GM10266 (cell line): ENCODE data around the gene CSTF2.

Source experiments
- DNase-seq: peaks from one replicate; pipeline ENCODE4 v3.0.0; 2012; ENCODE audit errors: extremely low spot score
- TF ChIP-seq, protein P1 (sequence below): IDR thresholded peaks from 2 replicates; pipeline ENCODE4 v1.5.1; 2012; ENCODE audit warnings: mild to moderate bottlenecking, low read depth; ENCODE audit not compliant: control insufficient read depth, insufficient read depth; ENCODE audit errors: missing control alignments

The CSTF2 gene

DNA sequence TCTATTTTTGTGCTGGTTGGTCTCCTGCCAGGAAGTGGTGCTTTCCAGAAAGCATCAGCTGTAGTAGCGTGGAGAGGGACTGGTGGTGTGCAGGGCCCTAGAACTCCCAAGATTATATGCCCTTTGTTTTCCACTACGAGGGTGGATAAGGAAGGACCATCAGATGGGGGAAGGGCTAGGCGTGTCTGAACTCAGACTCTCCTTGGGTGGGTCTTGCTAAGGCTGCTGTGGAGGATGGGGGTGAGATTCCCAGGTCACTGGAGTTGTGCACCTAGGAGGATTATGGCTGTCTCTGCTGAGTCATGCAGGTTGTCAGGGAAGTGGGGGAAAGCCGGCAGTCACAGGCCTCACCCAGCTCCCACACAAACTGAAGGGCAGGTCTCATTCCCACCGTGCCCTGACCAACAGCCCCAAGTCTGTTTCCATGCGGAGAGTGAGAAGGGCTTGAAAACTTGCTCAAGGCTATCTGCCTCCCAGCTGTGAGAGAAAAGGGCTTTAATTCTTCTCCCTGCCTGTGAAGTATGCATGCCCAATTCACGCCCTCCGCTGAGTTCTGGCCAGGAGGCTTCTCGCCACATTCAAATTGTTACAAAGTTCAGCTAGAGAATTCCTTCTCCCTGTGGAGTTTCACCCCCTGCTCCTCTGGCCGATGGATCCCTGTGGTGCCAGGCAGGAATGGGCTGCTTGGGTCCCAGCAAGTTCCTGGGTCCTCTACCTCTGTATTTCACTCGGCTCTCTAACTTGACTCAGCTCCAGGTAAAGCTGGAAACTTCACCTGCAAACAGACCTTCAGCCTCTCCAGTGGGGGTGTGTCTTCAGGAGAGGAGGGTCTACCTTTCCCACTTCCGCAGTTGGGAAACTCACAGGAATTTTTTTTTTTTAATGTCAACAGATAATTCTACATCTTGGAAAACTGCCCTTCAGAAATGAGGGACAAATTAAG is 7.7 kb upstream of the CSTF2 start:
- no peak for DNase-seq
- TF ChIP-seq, protein P1, sequence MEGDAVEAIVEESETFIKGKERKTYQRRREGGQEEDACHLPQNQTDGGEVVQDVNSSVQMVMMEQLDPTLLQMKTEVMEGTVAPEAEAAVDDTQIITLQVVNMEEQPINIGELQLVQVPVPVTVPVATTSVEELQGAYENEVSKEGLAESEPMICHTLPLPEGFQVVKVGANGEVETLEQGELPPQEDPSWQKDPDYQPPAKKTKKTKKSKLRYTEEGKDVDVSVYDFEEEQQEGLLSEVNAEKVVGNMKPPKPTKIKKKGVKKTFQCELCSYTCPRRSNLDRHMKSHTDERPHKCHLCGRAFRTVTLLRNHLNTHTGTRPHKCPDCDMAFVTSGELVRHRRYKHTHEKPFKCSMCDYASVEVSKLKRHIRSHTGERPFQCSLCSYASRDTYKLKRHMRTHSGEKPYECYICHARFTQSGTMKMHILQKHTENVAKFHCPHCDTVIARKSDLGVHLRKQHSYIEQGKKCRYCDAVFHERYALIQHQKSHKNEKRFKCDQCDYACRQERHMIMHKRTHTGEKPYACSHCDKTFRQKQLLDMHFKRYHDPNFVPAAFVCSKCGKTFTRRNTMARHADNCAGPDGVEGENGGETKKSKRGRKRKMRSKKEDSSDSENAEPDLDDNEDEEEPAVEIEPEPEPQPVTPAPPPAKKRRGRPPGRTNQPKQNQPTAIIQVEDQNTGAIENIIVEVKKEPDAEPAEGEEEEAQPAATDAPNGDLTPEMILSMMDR = no peak

DNA sequence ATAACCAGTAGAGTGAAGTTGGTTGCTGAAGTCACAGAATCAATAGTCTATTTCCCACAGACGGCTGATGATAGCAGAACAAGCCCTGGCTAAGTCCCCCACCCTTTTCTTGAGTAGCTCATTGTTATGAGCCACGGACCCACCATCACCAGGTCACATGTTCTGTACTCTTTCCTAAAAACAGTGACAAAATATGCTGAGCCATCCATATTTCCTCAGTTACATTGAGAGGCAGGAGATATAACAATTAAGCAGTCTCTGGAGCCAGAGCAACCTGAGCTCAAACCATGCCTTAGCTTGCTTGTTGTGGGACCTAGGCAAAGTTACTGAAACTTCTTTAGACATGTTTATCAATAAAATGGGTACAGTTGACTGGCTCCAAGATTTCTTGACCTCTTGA is 2.9 kb upstream of the CSTF2 start:
- TF ChIP-seq, protein P1 = no peak
- DNase-seq = no peak

DNA sequence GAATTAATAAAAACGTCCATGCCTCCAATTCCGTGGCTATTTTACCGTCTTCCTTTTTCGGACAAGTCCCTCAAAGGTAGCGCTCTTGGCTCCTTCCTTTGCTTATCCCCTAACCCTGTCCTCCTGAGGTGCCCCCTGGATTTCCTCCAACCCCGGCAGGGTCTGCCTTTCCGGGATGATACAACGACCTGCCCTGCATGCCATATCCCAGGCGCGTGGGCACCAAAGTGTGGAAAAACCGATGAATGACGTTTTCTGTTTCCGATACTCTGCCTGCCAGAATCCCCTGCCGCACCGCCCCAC is 706 bp upstream of the CSTF2 start:
- TF ChIP-seq, protein P1 = no peak

DNA sequence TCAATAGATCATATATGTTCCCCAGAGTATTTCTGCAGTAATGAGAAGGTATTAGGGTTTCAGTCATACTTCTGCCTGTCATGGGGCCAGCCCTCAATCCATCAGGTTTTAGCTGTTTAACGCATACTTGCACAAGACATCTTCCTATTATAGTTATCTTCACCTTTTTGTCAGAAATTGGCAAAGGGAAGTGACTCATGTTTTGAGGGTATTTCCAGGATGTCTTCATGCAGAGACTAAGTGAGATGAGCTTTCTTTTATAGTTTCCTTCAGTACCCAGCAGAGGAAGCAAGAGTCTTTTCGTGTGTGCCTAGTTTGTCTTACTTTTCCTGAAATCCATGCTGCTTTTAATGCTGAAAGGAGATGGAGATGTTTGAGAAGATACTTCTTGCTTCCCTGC is 9.5 kb downstream of the CSTF2 start:
- TF ChIP-seq, protein P1 = no peak
- peak; percentile 7 for DNase-seq

More for the DNA sequence above, 706 bp upstream of the CSTF2 start:
- no peak for DNase-seq

DNA sequence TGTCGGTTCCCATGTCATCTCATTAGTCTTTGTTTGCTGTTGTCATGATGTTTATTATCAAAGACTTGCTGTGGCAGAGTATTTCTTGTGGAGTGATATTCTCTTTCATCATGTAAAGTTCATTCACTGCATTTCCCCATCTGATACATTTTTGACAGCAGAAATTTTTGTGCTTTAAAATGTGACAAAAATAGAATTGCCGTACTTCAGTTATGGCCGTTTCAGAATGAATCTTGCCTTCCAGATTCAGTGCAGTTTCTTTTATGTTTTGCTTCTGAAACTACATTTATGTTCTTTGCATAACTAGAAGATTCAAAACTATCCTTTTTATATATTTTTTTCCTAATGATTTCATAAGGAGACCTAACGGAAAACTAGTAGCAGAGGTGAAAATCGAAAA is 10.0 kb downstream of the CSTF2 start:
- TF ChIP-seq, protein P1 = no peak
- DNase-seq = no peak

DNA sequence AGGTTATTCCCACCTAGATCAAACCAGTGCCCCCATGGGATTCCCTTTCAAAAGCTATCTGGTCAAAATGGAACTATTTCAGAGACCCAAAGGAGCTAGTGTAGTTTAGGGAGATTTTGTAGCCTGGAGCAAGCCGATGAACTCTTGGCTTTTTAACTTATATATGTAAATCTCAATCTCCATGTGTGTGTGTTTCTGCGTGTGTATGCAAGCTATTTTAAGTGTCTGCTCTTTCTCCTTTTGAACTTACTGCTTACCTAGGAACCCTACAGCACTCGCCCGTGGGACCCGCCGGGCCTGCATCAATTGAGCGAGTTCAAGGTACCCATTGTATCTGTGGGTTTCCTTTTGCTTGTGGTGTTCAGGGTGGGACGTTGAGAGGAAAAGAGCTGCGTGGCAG is 10.4 kb downstream of the CSTF2 start:
- TF ChIP-seq, protein P1 = no peak
- no peak for DNase-seq

DNA sequence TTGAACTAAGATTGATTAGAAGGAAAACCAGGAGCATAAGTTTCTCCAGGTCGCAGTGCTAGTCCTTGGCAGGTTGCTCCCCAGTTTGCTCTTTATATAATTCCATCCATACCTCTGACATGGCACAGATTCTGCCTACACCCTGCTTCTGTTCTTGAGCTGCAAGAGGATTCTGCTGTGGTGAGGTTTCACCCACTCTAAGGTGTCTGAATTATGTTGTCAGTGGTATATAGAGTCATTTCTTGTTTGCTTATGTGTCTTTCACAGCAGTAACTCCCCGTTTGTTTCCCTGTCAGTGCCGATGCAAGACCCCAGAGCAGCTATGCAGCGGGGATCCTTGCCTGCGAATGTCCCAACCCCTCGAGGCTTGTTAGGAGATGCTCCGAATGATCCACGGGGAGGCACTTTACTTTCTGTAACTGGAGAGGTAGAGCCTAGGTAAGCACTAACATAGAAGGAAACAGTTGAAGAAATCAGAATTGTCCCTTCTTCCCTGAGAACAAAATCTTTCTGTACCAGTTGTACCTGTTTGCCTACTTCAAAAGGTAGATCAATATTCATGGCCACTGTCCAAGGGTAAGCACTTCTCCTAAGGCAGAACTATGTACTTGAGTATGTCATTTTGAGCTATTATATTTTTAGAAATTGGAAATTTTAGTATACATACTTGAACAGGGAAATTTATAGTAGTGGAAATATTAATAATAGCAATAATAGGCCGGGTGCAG is 11.2 kb downstream of the CSTF2 start:
- TF ChIP-seq, protein P1 = no peak
- DNase-seq = no peak
